Activated CD4-positive, alpha-beta memory T cell treated with anti-CD3 and anti-CD28 coated beads, Interleukin-2, amount 10 ng/mL, durations not matched to agents 7 days and 5 days (primary cell): ENCODE results near the gene SMIM28. TPM values are rescaled to one million over a fixed set of nuclear protein-coding genes. Genes with fewer than 3 reads are reported as not detected.
"Not testable (repeated sequence)": the region's sequence is repeated elsewhere in the genome, so short reads cannot be mapped to it uniquely, and the experiment has no call there.

Experiments
- CTCF ChIA-PET: fragments of 350-600 bp; sonication (Branson Sonifier 250); formaldehyde crosslinking; loops from one replicate; lab custom pipeline; 2021; ENCODE audit warnings: antibody characterized with exemption, inconsistent platforms; lab: Charles Lee
- POLR2A ChIA-PET: fragments of 350-600 bp; sonication (Branson Sonifier 250); formaldehyde crosslinking; loops from one replicate; lab custom pipeline; 2021; ENCODE audit warnings: antibody characterized with exemption; lab: Charles Lee
- DNase-seq: peaks from one replicate; pipeline ENCODE4 v3.0.0-alpha.2; 2020
- H3K27ac Mint-ChIP-seq: one replicate; pipeline ENCODE4 v1.8.0; 2021; ENCODE audit warnings: mild to moderate bottlenecking, mixed read lengths
- H3K27me3 Mint-ChIP-seq: one replicate; pipeline ENCODE4 v1.8.0; 2021; ENCODE audit warnings: mixed read lengths
- H3K36me3 Mint-ChIP-seq: one replicate; pipeline ENCODE4 v1.8.0; 2021; ENCODE audit warnings: low read depth, mixed read lengths
- H3K4me1 Mint-ChIP-seq: one replicate; pipeline ENCODE4 v1.8.0; 2021; ENCODE audit warnings: mixed read lengths
- H3K4me3 Mint-ChIP-seq: one replicate; pipeline ENCODE4 v1.8.0; 2021; ENCODE audit warnings: mild to moderate bottlenecking, mixed read lengths
- H3K9me3 Mint-ChIP-seq: one replicate; pipeline ENCODE4 v1.8.0; 2021; ENCODE audit warnings: mixed read lengths
- total RNA-seq, 2 experiments: library from RNA; stranded (reverse); gene quantifications; one replicate each; pipeline ENCODE4 v1.2.3, GENCODE V29; 2021

SMIM28 gene
- total RNA-seq, 2 experiments from 2014 or later, result not detected

GRCh38 chr6:138418118-138418742 lies 40.5 kb downstream of the SMIM28 start:
- peaks cover 6% of the 10 kb centered on the region for H3K4me1 Mint-ChIP-seq
- no peak overlapping the region for H3K27ac Mint-ChIP-seq
- peaks cover 39% of the 10 kb centered on the region for H3K36me3 Mint-ChIP-seq
- H3K27me3 Mint-ChIP-seq, result no peaks in the 10 kb centered on the region
- CTCF ChIA-PET, result no interaction called here
- DNase-seq, result no peak
- POLR2A ChIA-PET, result interaction anchor here (1.2 kb wide), 1 partner anchor 13 kb away, joined by 3 read pairs; no protein-coding TSS in a partner anchor
- no peak overlapping the region for H3K4me3 Mint-ChIP-seq
- H3K9me3 Mint-ChIP-seq, result no peaks in the 10 kb centered on the region

GRCh38 chr6:138419766-138420165 lies 42.1 kb downstream of the SMIM28 start:
- H3K4me1 Mint-ChIP-seq, result peaks cover 7% of the 10 kb centered on the region
- H3K9me3 Mint-ChIP-seq, result no peaks in the 10 kb centered on the region
- ChIA-PET POLR2A (no interaction called here), CTCF (interaction anchor here (1.0 kb wide), 1 partner anchor 13 kb away, joined by 3 read pairs; no protein-coding TSS in a partner anchor)
- no peak overlapping the region for H3K27ac Mint-ChIP-seq
- no peak overlapping the region for H3K4me3 Mint-ChIP-seq
- peaks cover 27% of the 10 kb centered on the region for H3K36me3 Mint-ChIP-seq
- no peak for DNase-seq
- H3K27me3 Mint-ChIP-seq, result no peaks in the 10 kb centered on the region

GRCh38 chr6:138420356-138420755 lies 42.7 kb downstream of the SMIM28 start:
- DNase-seq, result no peak
- H3K4me1 Mint-ChIP-seq, result peaks cover 7% of the 10 kb centered on the region
- no peaks in the 10 kb centered on the region for H3K9me3 Mint-ChIP-seq
- no peak overlapping the region for H3K4me3 Mint-ChIP-seq
- H3K27ac Mint-ChIP-seq, result no peak overlapping the region
- peaks cover 27% of the 10 kb centered on the region for H3K36me3 Mint-ChIP-seq
- CTCF ChIA-PET, result interaction anchor here (1.0 kb wide), 1 partner anchor 14 kb away, joined by 3 read pairs; no protein-coding TSS in a partner anchor
- no peaks in the 10 kb centered on the region for H3K27me3 Mint-ChIP-seq
- POLR2A ChIA-PET, result no interaction called here

GRCh38 chr6:138421089-138421488 lies 43.4 kb downstream of the SMIM28 start:
- POLR2A ChIA-PET, result no interaction called here
- H3K9me3 Mint-ChIP-seq, result no peaks in the 10 kb centered on the region
- H3K4me3 Mint-ChIP-seq, result no peak overlapping the region
- H3K27ac Mint-ChIP-seq, result no peak overlapping the region
- H3K4me1 Mint-ChIP-seq, result peaks cover 7% of the 10 kb centered on the region
- H3K27me3 Mint-ChIP-seq, result no peaks in the 10 kb centered on the region
- CTCF ChIA-PET, result no interaction called here
- DNase-seq, result no peak
- H3K36me3 Mint-ChIP-seq, result peaks cover 25% of the 10 kb centered on the region

GRCh38 chr6:138421608-138422007 lies 43.9 kb downstream of the SMIM28 start:
- H3K9me3 Mint-ChIP-seq, result no peaks in the 10 kb centered on the region
- DNase-seq, result no peak
- POLR2A ChIA-PET, result no interaction called here
- no peaks in the 10 kb centered on the region for H3K27me3 Mint-ChIP-seq
- peaks cover 7% of the 10 kb centered on the region for H3K4me1 Mint-ChIP-seq
- H3K27ac Mint-ChIP-seq, result no peak overlapping the region
- CTCF ChIA-PET, result no interaction called here
- peaks cover 23% of the 10 kb centered on the region for H3K36me3 Mint-ChIP-seq
- no peak overlapping the region for H3K4me3 Mint-ChIP-seq

- H3K27me3 Mint-ChIP-seq, result no peaks in the 10 kb centered on the region
- H3K4me3 Mint-ChIP-seq, result no peak overlapping the region
- CTCF ChIA-PET, result interaction anchor here (0.8 to 8.6 kb wide), 2 partner anchors 19 to 95 kb away, joined by 6 to 74 read pairs; partner anchors contain the start of gene HEBP2
- H3K9me3 Mint-ChIP-seq, result no peaks in the 10 kb centered on the region
- H3K4me1 Mint-ChIP-seq, result peaks cover 7% of the 10 kb centered on the region
- H3K36me3 Mint-ChIP-seq, result peaks cover 16% of the 10 kb centered on the region
- POLR2A ChIA-PET, result interaction anchor here (0.6 kb wide), 1 partner anchor 84 kb away, joined by 3 read pairs; no protein-coding TSS in a partner anchor
- no peak overlapping the region for H3K27ac Mint-ChIP-seq
- DNase-seq, result no peak
Measured at GRCh38 chr6:138422861-138423260, 45.2 kb downstream of the SMIM28 start.

- ChIA-PET CTCF (interaction anchor here (0.5 to 8.6 kb wide), 3 partner anchors 85 to 311 kb away, joined by 3 to 91 read pairs (median 74); no protein-coding TSS in a partner anchor), POLR2A (no interaction called here)
- H3K9me3 Mint-ChIP-seq, result no peaks in the 10 kb centered on the region
- H3K36me3 Mint-ChIP-seq, result peaks cover 2% of the 10 kb centered on the region
- H3K27ac Mint-ChIP-seq, result no peak overlapping the region
- peaks cover 7% of the 10 kb centered on the region for H3K4me1 Mint-ChIP-seq
- H3K27me3 Mint-ChIP-seq, result peaks cover under 1% of the 10 kb centered on the region
- H3K4me3 Mint-ChIP-seq, result no peak overlapping the region
- DNase-seq, result no peak
Measured at GRCh38 chr6:138424004-138424904, 46.5 kb downstream of the SMIM28 start.

GRCh38 chr6:138425256-138425655 lies 47.6 kb downstream of the SMIM28 start:
- H3K27ac Mint-ChIP-seq, H3K4me1 Mint-ChIP-seq, DNase-seq, H3K27me3 Mint-ChIP-seq, H3K9me3 Mint-ChIP-seq, H3K36me3 Mint-ChIP-seq, H3K4me3 Mint-ChIP-seq: not testable (repeated sequence)
- ChIA-PET POLR2A (interaction anchor here (1.3 kb wide), 1 partner anchor 21 kb away, joined by 5 read pairs; the partner anchor contains the start of gene HEBP2), CTCF (interaction anchor here (7.2 to 8.6 kb wide), 2 partner anchors 84 to 93 kb away, joined by 74 to 91 read pairs; no protein-coding TSS in a partner anchor)

GRCh38 chr6:138426500-138427123 lies 48.9 kb downstream of the SMIM28 start:
- Mint-ChIP-seq H3K4me1 (peaks cover 7% of the 10 kb centered on the region), H3K9me3 (no peaks in the 10 kb centered on the region), H3K27me3 (peaks cover 2% of the 10 kb centered on the region), H3K36me3 (no peaks in the 10 kb centered on the region), H3K4me3 (no peak overlapping the region), H3K27ac (no peak overlapping the region)
- no peak for DNase-seq
- ChIA-PET POLR2A (interaction anchor here (1.3 kb wide), 1 partner anchor 23 kb away, joined by 5 read pairs; the partner anchor contains the start of gene HEBP2), CTCF (interaction anchor here (1.2 to 8.6 kb wide), 7 partner anchors 22 to 311 kb away, joined by 3 to 91 read pairs (median 7); no protein-coding TSS in a partner anchor)

GRCh38 chr6:138427701-138428100 lies 50.0 kb downstream of the SMIM28 start:
- Mint-ChIP-seq H3K4me1 (peaks cover 6% of the 10 kb centered on the region), H3K9me3 (no peaks in the 10 kb centered on the region), H3K36me3 (no peaks in the 10 kb centered on the region), H3K27me3 (peaks cover 2% of the 10 kb centered on the region), H3K27ac (no peak overlapping the region), H3K4me3 (no peak overlapping the region)
- ChIA-PET CTCF (interaction anchor here (0.9 to 8.6 kb wide), 10 partner anchors 14 to 319 kb away, joined by 3 to 91 read pairs (median 5); no protein-coding TSS in a partner anchor), POLR2A (interaction anchor here (1.3 kb wide), 1 partner anchor 81 kb away, joined by 3 read pairs; no protein-coding TSS in a partner anchor)
- DNase-seq, result no peak

GRCh38 chr6:138428944-138429598 lies 51.4 kb downstream of the SMIM28 start:
- Mint-ChIP-seq H3K36me3 (no peaks in the 10 kb centered on the region), H3K9me3 (no peaks in the 10 kb centered on the region), H3K4me1 (no peaks in the 10 kb centered on the region), H3K27ac (no peak overlapping the region), H3K27me3 (peaks cover 2% of the 10 kb centered on the region), H3K4me3 (no peak overlapping the region)
- no peak for DNase-seq
- ChIA-PET CTCF (interaction anchor here (0.6 to 8.6 kb wide), 14 partner anchors 10 to 315 kb away, joined by 3 to 91 read pairs (median 4); no protein-coding TSS in a partner anchor), POLR2A (no interaction called here)

GRCh38 chr6:138429761-138430160 lies 52.1 kb downstream of the SMIM28 start:
- no peaks in the 10 kb centered on the region for H3K36me3 Mint-ChIP-seq
- POLR2A ChIA-PET, result no interaction called here
- CTCF ChIA-PET, result interaction anchor here (0.6 to 8.6 kb wide), 12 partner anchors 10 to 316 kb away, joined by 3 to 91 read pairs (median 4); partner anchors contain the start of gene NHSL1
- H3K9me3 Mint-ChIP-seq, result no peaks in the 10 kb centered on the region
- DNase-seq, result no peak
- H3K27me3 Mint-ChIP-seq, result peaks cover 2% of the 10 kb centered on the region
- no peak overlapping the region for H3K4me3 Mint-ChIP-seq
- H3K4me1 Mint-ChIP-seq, result no peaks in the 10 kb centered on the region
- H3K27ac Mint-ChIP-seq, result no peak overlapping the region
